Liver (tissue), 2 donors: ENCODE results near the gene PLCB3.

Source experiments
- YY1 ChIP-seq: IDR thresholded peaks from 2 replicates; pipeline ENCODE4 v1.6.1; 2016; ENCODE audit warnings: antibody characterized with exemption, mild to moderate bottlenecking
- TF ChIP-seq, protein P1 (sequence below): fragments of 150-350 bp; IDR thresholded peaks from 2 replicates; pipeline ENCODE4 v1.5.1; 2017; ENCODE audit warnings: improper control_type of control experiment, low read depth, low read length; ENCODE audit not compliant: missing input control
- donor health status: healthy.

DNA sequence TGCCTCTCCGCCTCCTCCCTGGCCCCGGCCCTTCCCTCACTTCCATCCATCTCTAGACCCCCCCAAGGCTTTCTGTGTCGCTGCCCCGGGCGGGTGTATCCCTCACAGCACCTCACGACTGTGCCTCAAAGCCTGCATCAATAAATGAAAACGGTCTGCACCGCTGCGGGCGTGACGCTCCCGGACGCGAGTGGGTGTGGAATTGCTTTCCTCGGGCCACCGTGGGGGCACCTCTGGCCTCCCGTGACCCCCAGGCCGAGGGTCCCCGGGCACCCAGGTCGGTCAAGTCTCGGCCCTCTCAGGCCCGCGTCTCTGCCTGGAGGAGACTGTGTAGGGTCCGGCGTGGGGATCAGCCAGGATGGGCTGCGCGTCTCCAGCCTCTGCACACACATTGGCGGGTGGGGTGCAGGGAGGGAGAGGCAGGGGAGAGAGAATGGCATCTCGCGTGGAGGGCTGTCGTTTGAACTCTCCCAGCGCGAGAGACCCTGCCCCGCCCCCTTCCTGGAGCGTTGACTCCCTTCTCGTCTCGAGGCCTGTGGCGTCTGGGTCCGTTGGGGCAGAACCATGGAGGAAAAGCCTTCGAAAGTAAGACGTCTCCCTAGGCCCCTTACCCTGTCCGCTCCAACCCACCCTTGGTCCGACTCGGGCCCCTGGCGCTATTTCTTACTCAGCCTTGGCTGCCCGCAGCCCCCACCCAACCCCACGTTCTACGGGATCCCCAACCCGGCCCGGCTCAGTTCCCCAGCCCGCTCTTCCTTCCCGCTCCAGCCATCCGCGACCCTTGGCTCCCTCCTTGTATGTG, 48.7 kb downstream of the PLCB3 start, which contains the start of gene CATSPERZ:
- TF ChIP-seq, protein P1, sequence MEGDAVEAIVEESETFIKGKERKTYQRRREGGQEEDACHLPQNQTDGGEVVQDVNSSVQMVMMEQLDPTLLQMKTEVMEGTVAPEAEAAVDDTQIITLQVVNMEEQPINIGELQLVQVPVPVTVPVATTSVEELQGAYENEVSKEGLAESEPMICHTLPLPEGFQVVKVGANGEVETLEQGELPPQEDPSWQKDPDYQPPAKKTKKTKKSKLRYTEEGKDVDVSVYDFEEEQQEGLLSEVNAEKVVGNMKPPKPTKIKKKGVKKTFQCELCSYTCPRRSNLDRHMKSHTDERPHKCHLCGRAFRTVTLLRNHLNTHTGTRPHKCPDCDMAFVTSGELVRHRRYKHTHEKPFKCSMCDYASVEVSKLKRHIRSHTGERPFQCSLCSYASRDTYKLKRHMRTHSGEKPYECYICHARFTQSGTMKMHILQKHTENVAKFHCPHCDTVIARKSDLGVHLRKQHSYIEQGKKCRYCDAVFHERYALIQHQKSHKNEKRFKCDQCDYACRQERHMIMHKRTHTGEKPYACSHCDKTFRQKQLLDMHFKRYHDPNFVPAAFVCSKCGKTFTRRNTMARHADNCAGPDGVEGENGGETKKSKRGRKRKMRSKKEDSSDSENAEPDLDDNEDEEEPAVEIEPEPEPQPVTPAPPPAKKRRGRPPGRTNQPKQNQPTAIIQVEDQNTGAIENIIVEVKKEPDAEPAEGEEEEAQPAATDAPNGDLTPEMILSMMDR: no peak
- TF ChIP-seq YY1: no peak
